HepG2 (cell line): ENCODE measurements around the gene SAP25. TPM values are rescaled to one million over a fixed set of nuclear protein-coding genes. Genes with fewer than 3 reads are reported as not detected.

ENCODE experiments used
- DDIT3 ChIP-seq: sonication (generic); formaldehyde crosslinking; IDR thresholded peaks from 2 replicates; pipeline ENCODE4 v1.4.0; 2020; ENCODE audit warnings: mild to moderate bottlenecking, missing genetic modification reagents
- GATA4 ChIP-seq: sonication (generic); IDR thresholded peaks from 2 replicates; pipeline ENCODE4 v1.6.1; 2016; ENCODE audit warnings: antibody characterized with exemption, low read depth, borderline replicate concordance
- GPN1 ChIP-seq: sonication (generic); formaldehyde crosslinking; IDR thresholded peaks from 2 replicates; pipeline ENCODE4 v1.5.1; 2020; ENCODE audit warnings: missing genetic modification reagents, borderline replicate concordance
- HDAC6 ChIP-seq: fragments of 200-600 bp; sonication (generic); IDR thresholded peaks from 2 replicates; pipeline ENCODE4 v1.7.0; 2017; ENCODE audit warnings: mild to moderate bottlenecking, antibody characterized with exemption, low read length, low read depth
- HINFP ChIP-seq: sonication (generic); formaldehyde crosslinking; IDR thresholded peaks from 2 replicates; pipeline ENCODE4 v1.4.0; 2020; ENCODE audit warnings: low read depth, mild to moderate bottlenecking, missing genetic modification reagents
- MAF1 ChIP-seq: sonication (generic); formaldehyde crosslinking; IDR thresholded peaks from 2 replicates; pipeline ENCODE4 v1.5.0; 2020; ENCODE audit warnings: missing genetic modification reagents, borderline replicate concordance
- PAWR ChIP-seq: sonication (generic); formaldehyde crosslinking; IDR thresholded peaks from 2 replicates; pipeline ENCODE4 v1.4.0; 2020; ENCODE audit warnings: missing genetic modification reagents, mild to moderate bottlenecking, borderline replicate concordance
- RFX3 ChIP-seq: IDR thresholded peaks from 2 replicates; pipeline ENCODE4 v1.6.1; 2016; ENCODE audit warnings: missing biosample characterization, missing genetic modification reagents
- SMAD3 ChIP-seq: sonication (generic); formaldehyde crosslinking; IDR thresholded peaks from 2 replicates; pipeline ENCODE4 v1.4.0; 2020; ENCODE audit warnings: missing genetic modification reagents
- SNAI1 ChIP-seq: sonication (generic); formaldehyde crosslinking; IDR thresholded peaks from 2 replicates; pipeline ENCODE4 v1.5.0; 2020; ENCODE audit warnings: mild to moderate bottlenecking, missing genetic modification reagents, borderline replicate concordance
- TMF1 ChIP-seq: sonication (generic); formaldehyde crosslinking; IDR thresholded peaks from 2 replicates; pipeline ENCODE4 v1.8.1; 2022; ENCODE audit warnings: low read depth, missing genetic modification reagents
- ZBTB44 ChIP-seq: sonication (generic); formaldehyde crosslinking; IDR thresholded peaks from 2 replicates; pipeline ENCODE4 v1.4.0; 2020; ENCODE audit warnings: missing genetic modification reagents
- ZNF224 ChIP-seq: sonication (generic); formaldehyde crosslinking; IDR thresholded peaks from 2 replicates; pipeline ENCODE4 v1.5.0; 2020; ENCODE audit warnings: mild to moderate bottlenecking, missing genetic modification reagents
- ZNF264 ChIP-seq: sonication (generic); formaldehyde crosslinking; IDR thresholded peaks from 2 replicates; pipeline ENCODE4 v1.4.0; 2020; ENCODE audit warnings: missing genetic modification reagents
- ZNF792 ChIP-seq: IDR thresholded peaks from 2 replicates; pipeline ENCODE4 v1.6.1; 2016
- ZNF83 ChIP-seq: sonication (generic); formaldehyde crosslinking; IDR thresholded peaks from 2 replicates; pipeline ENCODE4 v1.4.0; 2020; ENCODE audit warnings: missing genetic modification reagents, mild to moderate bottlenecking, borderline replicate concordance
- polyA plus RNA-seq, 8 experiments: library from polyadenylated mRNA; depleted of rRNA in 3 of 8; stranded (reverse) in 7 of 8; unstranded in 1 of 8; fragments of >200 nt; fragmentation: Illumina TruSeq in 4 of 8; extraction: Trizol in 4 of 8; gene quantifications; 2 replicates each; pipeline versions ENCODE4 v1.2.1 to v1.2.3, GENCODE V29; 2011 to 2016; ENCODE audit warnings: low read depth in 4 of 8, missing spikeins in 1 of 8, mixed read lengths in 1 of 8; ENCODE audit not compliant: insufficient read depth in 1 of 8
- total RNA-seq, 5 experiments: library from RNA; depleted of rRNA; stranded (reverse); fragments of >200 nt; fragmentation: Illumina TruSeq; extraction: Trizol; gene quantifications; 2 replicates each; pipeline ENCODE4 v1.2.3, GENCODE V29; 2016; ENCODE audit warnings: low read depth in 1 of 5
- TF ChIP-seq, protein P1 (sequence below): sonication (generic); formaldehyde crosslinking; conservative IDR thresholded peaks from 2 replicates; pipeline ENCODE4 v1.4.0; 2020; ENCODE audit warnings: missing genetic modification reagents
- TF ChIP-seq, protein P2 (sequence below): sonication (generic); formaldehyde crosslinking; IDR thresholded peaks from 2 replicates; pipeline ENCODE4 v1.4.0; 2020; ENCODE audit warnings: missing genetic modification reagents, low read depth, mild to moderate bottlenecking, borderline replicate concordance
- TF ChIP-seq, protein P3 (sequence below): sonication (generic); formaldehyde crosslinking; IDR thresholded peaks from 2 replicates; pipeline ENCODE4 v1.9.0; 2021; ENCODE audit warnings: missing genetic modification reagents, mild to moderate bottlenecking, borderline replicate concordance
- TF ChIP-seq, protein P4 (sequence below): IDR thresholded peaks from 2 replicates; pipeline ENCODE4 v1.6.1; 2016; ENCODE audit warnings: missing biosample characterization, missing genetic modification reagents, low read depth

The SAP25 gene
- total and polyA plus RNA-seq, 2 of the 13 experiments (the other 11 are each of a cell fraction or from before 2014, with no cell fraction given) = 0.15 to 0.20 TPM

GRCh38 chr7:100540073-100540723, 33.5 kb downstream of the SAP25 start (continued):
- TF ChIP-seq, protein P1, sequence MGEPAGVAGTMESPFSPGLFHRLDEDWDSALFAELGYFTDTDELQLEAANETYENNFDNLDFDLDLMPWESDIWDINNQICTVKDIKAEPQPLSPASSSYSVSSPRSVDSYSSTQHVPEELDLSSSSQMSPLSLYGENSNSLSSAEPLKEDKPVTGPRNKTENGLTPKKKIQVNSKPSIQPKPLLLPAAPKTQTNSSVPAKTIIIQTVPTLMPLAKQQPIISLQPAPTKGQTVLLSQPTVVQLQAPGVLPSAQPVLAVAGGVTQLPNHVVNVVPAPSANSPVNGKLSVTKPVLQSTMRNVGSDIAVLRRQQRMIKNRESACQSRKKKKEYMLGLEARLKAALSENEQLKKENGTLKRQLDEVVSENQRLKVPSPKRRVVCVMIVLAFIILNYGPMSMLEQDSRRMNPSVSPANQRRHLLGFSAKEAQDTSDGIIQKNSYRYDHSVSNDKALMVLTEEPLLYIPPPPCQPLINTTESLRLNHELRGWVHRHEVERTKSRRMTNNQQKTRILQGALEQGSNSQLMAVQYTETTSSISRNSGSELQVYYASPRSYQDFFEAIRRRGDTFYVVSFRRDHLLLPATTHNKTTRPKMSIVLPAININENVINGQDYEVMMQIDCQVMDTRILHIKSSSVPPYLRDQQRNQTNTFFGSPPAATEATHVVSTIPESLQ (CRISPR knock-in tag) = no peak
- TF ChIP-seq, protein P2, sequence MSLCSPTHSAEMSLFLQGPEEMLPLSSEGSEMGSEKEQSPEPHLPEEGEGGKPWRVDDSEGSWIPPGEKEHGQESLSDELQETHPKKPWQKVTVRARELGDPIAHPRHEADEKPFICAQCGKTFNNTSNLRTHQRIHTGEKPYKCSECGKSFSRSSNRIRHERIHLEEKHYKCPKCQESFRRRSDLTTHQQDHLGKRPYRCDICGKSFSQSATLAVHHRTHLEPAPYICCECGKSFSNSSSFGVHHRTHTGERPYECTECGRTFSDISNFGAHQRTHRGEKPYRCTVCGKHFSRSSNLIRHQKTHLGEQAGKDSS = no peak
- TF ChIP-seq SMAD3 (CRISPR knock-in tag) (peak; percentile 85), ZNF792 (CRISPR knock-in tag) (0 out of 2 replicates have a peak, but pooled peaks have one; percentile 60), GATA4 (peak; percentile 81; the same call in 1 of the 2 replicates), TMF1 (CRISPR knock-in tag) (no peak), HINFP (no peak), SNAI1 (no peak), DDIT3 (no peak), ZNF83 (CRISPR knock-in tag) (no peak), HDAC6 (no peak), ZNF224 (CRISPR knock-in tag) (no peak), MAF1 (no peak), ZNF264 (CRISPR knock-in tag) (no peak), ZBTB44 (CRISPR knock-in tag) (no peak), PAWR (no peak), RFX3 (CRISPR knock-in tag) (no peak), GPN1 (CRISPR knock-in tag) (no peak)
- TF ChIP-seq, protein P3, sequence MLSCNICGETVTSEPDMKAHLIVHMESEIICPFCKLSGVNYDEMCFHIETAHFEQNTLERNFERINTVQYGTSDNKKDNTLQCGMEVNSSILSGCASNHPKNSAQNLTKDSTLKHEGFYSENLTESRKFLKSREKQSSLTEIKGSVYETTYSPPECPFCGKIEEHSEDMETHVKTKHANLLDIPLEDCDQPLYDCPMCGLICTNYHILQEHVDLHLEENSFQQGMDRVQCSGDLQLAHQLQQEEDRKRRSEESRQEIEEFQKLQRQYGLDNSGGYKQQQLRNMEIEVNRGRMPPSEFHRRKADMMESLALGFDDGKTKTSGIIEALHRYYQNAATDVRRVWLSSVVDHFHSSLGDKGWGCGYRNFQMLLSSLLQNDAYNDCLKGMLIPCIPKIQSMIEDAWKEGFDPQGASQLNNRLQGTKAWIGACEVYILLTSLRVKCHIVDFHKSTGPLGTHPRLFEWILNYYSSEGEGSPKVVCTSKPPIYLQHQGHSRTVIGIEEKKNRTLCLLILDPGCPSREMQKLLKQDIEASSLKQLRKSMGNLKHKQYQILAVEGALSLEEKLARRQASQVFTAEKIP (CRISPR knock-in tag) = no peak
- TF ChIP-seq, protein P4, sequence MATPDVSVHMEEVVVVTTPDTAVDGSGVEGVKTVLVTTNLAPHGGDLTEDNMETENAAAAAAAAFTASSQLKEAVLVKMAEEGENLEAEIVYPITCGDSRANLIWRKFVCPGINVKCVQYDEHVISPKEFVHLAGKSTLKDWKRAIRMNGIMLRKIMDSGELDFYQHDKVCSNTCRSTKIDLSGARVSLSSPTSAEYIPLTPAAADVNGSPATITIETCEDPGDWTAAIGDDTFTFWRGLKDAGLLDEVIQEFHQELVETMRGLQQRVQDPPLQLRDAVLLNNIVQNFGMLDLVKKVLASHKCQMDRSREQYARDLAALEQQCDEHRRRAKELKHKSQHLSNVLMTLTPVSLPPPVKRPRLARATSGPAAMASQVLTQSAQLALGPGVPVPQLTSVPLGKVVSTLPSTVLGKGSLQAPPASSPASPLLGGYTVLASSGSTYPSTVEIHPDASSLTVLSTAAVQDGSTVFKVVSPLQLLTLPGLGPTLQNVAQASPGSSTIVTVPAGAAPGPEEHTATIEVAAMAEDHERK (CRISPR knock-in tag) = no peak
